Activated CD8-positive, alpha-beta T cell treated with anti-CD3 and anti-CD28 coated beads, Interleukin-2, amount 10 ng/mL, durations not matched to agents 7 days and 5 days (primary cell): Measurements from ENCODE around the gene CCDC88C. TPM values are rescaled to one million over a fixed set of nuclear protein-coding genes. Genes with fewer than 3 reads are reported as not detected.

ENCODE experiments used
- ATAC-seq: fragments of 150-1000 bp; cut with Tn5 transposase; one replicate; pipeline ENCODE4 v1.10.0; 2021; ENCODE audit warnings: moderate library complexity
- CTCF ChIA-PET: fragments of 350-600 bp; sonication (Branson Sonifier 250); formaldehyde crosslinking; loops from one replicate; lab custom pipeline; 2021; ENCODE audit warnings: antibody characterized with exemption; lab: Charles Lee
- POLR2A ChIA-PET: fragments of 350-600 bp; sonication (Branson Sonifier 250); formaldehyde crosslinking; loops from one replicate; lab custom pipeline; 2021; ENCODE audit warnings: antibody characterized with exemption; lab: Charles Lee
- DNase-seq: peaks from one replicate; pipeline ENCODE4 v3.0.0-alpha.2; 2020
- H3K27ac Mint-ChIP-seq: one replicate; pipeline ENCODE4 v1.8.0; 2021; ENCODE audit warnings: mild to moderate bottlenecking, mixed read lengths
- H3K27me3 Mint-ChIP-seq: one replicate; pipeline ENCODE4 v1.8.0; 2021; ENCODE audit warnings: low read depth, mixed read lengths
- H3K36me3 Mint-ChIP-seq: one replicate; pipeline ENCODE4 v1.8.0; 2021; ENCODE audit warnings: low read depth, mixed read lengths
- H3K4me1 Mint-ChIP-seq: one replicate; pipeline ENCODE4 v1.8.0; 2021; ENCODE audit warnings: low read depth, mixed read lengths
- H3K4me3 Mint-ChIP-seq: one replicate; pipeline ENCODE4 v1.8.0; 2021; ENCODE audit warnings: mild to moderate bottlenecking, mixed read lengths
- H3K9me3 Mint-ChIP-seq: one replicate; pipeline ENCODE4 v1.8.0; 2022; ENCODE audit warnings: mixed read lengths; ENCODE audit not compliant: insufficient read depth
- total RNA-seq, 2 experiments: library from RNA; stranded (reverse); gene quantifications; one replicate each; pipeline ENCODE4 v1.2.3, GENCODE V29; 2021

The CCDC88C gene
- total RNA-seq, 2 experiments from 2014 or later = 147 to 153 TPM

GRCh38 chr14:91305650-91306431, 111.8 kb downstream of the CCDC88C start:
- ChIA-PET CTCF (interaction anchor here (0.7 to 2.0 kb wide), 3 partner anchors 10 to 20 kb away, joined by 3 to 5 read pairs (median 4); no protein-coding TSS in a partner anchor), POLR2A (no interaction called here)
- H3K4me3 Mint-ChIP-seq = no peak overlapping the region
- peak overlapping the region; percentile 8 for H3K27ac Mint-ChIP-seq
- H3K4me1 Mint-ChIP-seq = peaks cover 27% of the 10 kb centered on the region
- DNase-seq = no peak
- H3K9me3 Mint-ChIP-seq = no peaks in the 10 kb centered on the region
- H3K27me3 Mint-ChIP-seq = no peaks in the 10 kb centered on the region
- peaks cover 93% of the 10 kb centered on the region for H3K36me3 Mint-ChIP-seq
- no peak for ATAC-seq

GRCh38 chr14:91303924-91304229, 113.7 kb downstream of the CCDC88C start:
- ChIA-PET POLR2A (no interaction called here), CTCF (no interaction called here)

GRCh38 chr14:91303091-91303923, 114.3 kb downstream of the CCDC88C start:
- H3K9me3 Mint-ChIP-seq = no peaks in the 10 kb centered on the region
- CTCF ChIA-PET = interaction anchor here (1.0 kb wide), 1 partner anchor 10 kb away, joined by 4 read pairs; no protein-coding TSS in a partner anchor
- H3K27ac Mint-ChIP-seq = no peak overlapping the region
- POLR2A ChIA-PET = no interaction called here
- peak; percentile 71 for DNase-seq
- H3K36me3 Mint-ChIP-seq = peaks cover 90% of the 10 kb centered on the region
- peaks cover 16% of the 10 kb centered on the region for H3K4me1 Mint-ChIP-seq
- no peaks in the 10 kb centered on the region for H3K27me3 Mint-ChIP-seq
- peak; percentile 87 for ATAC-seq
- H3K4me3 Mint-ChIP-seq = no peak overlapping the region

More at GRCh38 chr14:91303924-91304229, 113.7 kb downstream of the CCDC88C start:
- ATAC-seq (no peak), DNase-seq (no peak)
- no peak overlapping the region for H3K4me3 Mint-ChIP-seq
- H3K27ac Mint-ChIP-seq = no peak overlapping the region
- no peaks in the 10 kb centered on the region for H3K9me3 Mint-ChIP-seq
- H3K27me3 Mint-ChIP-seq = no peaks in the 10 kb centered on the region
- H3K4me1 Mint-ChIP-seq = peaks cover 16% of the 10 kb centered on the region
- H3K36me3 Mint-ChIP-seq = peaks cover 92% of the 10 kb centered on the region

GRCh38 chr14:91302391-91302790, 115.2 kb downstream of the CCDC88C start:
- POLR2A ChIA-PET = no interaction called here
- CTCF ChIA-PET = interaction anchor here (1.0 kb wide), 1 partner anchor 11 kb away, joined by 4 read pairs; no protein-coding TSS in a partner anchor
- Mint-ChIP-seq H3K9me3 (no peaks in the 10 kb centered on the region), H3K36me3 (peaks cover 87% of the 10 kb centered on the region), H3K27ac (peak overlapping the region; percentile 57), H3K4me3 (no peak overlapping the region), H3K27me3 (no peaks in the 10 kb centered on the region), H3K4me1 (peaks cover 16% of the 10 kb centered on the region)
- no peak for DNase-seq
- ATAC-seq = no peak

- peaks cover 87% of the 10 kb centered on the region for H3K36me3 Mint-ChIP-seq
- CTCF ChIA-PET = no interaction called here
- H3K4me3 Mint-ChIP-seq = no peak overlapping the region
- peaks cover 19% of the 10 kb centered on the region for H3K4me1 Mint-ChIP-seq
- POLR2A ChIA-PET = no interaction called here
- H3K27ac Mint-ChIP-seq = peak overlapping the region; percentile 64
- DNase-seq (no peak), ATAC-seq (no peak)
- H3K9me3 Mint-ChIP-seq = no peaks in the 10 kb centered on the region
- no peaks in the 10 kb centered on the region for H3K27me3 Mint-ChIP-seq
Measured at GRCh38 chr14:91300957-91301356, 116.7 kb downstream of the CCDC88C start.

GRCh38 chr14:91300283-91300895, 117.2 kb downstream of the CCDC88C start:
- POLR2A ChIA-PET = no interaction called here
- CTCF ChIA-PET = interaction anchor here (1.5 kb wide), 1 partner anchor 119 kb away, joined by 3 read pairs; no protein-coding TSS in a partner anchor
- H3K9me3 Mint-ChIP-seq = no peaks in the 10 kb centered on the region
- no peak overlapping the region for H3K27ac Mint-ChIP-seq
- no peak for ATAC-seq
- no peak for DNase-seq
- no peaks in the 10 kb centered on the region for H3K27me3 Mint-ChIP-seq
- no peak overlapping the region for H3K4me3 Mint-ChIP-seq
- peaks cover 19% of the 10 kb centered on the region for H3K4me1 Mint-ChIP-seq
- H3K36me3 Mint-ChIP-seq = peaks cover 87% of the 10 kb centered on the region

- Mint-ChIP-seq H3K36me3 (peaks cover 84% of the 10 kb centered on the region), H3K4me1 (peaks cover 17% of the 10 kb centered on the region), H3K9me3 (no peaks in the 10 kb centered on the region), H3K4me3 (no peak overlapping the region), H3K27me3 (no peaks in the 10 kb centered on the region), H3K27ac (peak overlapping the region; percentile 63)
- ChIA-PET POLR2A (interaction anchor here (0.6 to 1.2 kb wide), 2 partner anchors 18 to 900 kb away, joined by 3 read pairs; no protein-coding TSS in a partner anchor), CTCF (interaction anchor here (1.3 to 1.5 kb wide), 2 partner anchors 12 to 120 kb away, joined by 3 read pairs; no protein-coding TSS in a partner anchor)
- ATAC-seq (no peak), DNase-seq (no peak)
Measured at GRCh38 chr14:91299121-91300115, 118.2 kb downstream of the CCDC88C start.

GRCh38 chr14:91298576-91298975, 119.0 kb downstream of the CCDC88C start:
- CTCF ChIA-PET = interaction anchor here (1.3 kb wide), 1 partner anchor 11 kb away, joined by 3 read pairs; no protein-coding TSS in a partner anchor
- Mint-ChIP-seq H3K36me3 (peaks cover 85% of the 10 kb centered on the region), H3K27ac (no peak overlapping the region), H3K4me3 (no peak overlapping the region), H3K4me1 (peaks cover 25% of the 10 kb centered on the region), H3K27me3 (no peaks in the 10 kb centered on the region), H3K9me3 (no peaks in the 10 kb centered on the region)
- DNase-seq (no peak), ATAC-seq (no peak)
- POLR2A ChIA-PET = no interaction called here

- POLR2A ChIA-PET = interaction anchor here (0.6 kb wide), 1 partner anchor 53 kb away, joined by 3 read pairs; no protein-coding TSS in a partner anchor
- H3K4me3 Mint-ChIP-seq = no peak overlapping the region
- DNase-seq (no peak), ATAC-seq (no peak)
- no peaks in the 10 kb centered on the region for H3K27me3 Mint-ChIP-seq
- no peaks in the 10 kb centered on the region for H3K9me3 Mint-ChIP-seq
- H3K4me1 Mint-ChIP-seq = peaks cover 31% of the 10 kb centered on the region
- CTCF ChIA-PET = interaction anchor here (0.6 to 0.8 kb wide), 2 partner anchors 10 to 36 kb away, joined by 3 read pairs; no protein-coding TSS in a partner anchor
- H3K27ac Mint-ChIP-seq = peak overlapping the region; percentile 60
- peaks cover 88% of the 10 kb centered on the region for H3K36me3 Mint-ChIP-seq
Measured at GRCh38 chr14:91297081-91297711, 120.4 kb downstream of the CCDC88C start.
